Activated CD4-positive, alpha-beta T cell treated with anti-CD3 and anti-CD28 coated beads for 36 hours (primary cell): ENCODE measurements around the gene EHBP1. TPM values are rescaled to one million over a fixed set of nuclear protein-coding genes. Genes with fewer than 3 reads are reported as not detected.

ENCODE experiments used
- ATAC-seq: fragments of 200-7000 bp; cut with Tn5 transposase; one replicate; pipeline ENCODE4 v1.10.0; 2021; ENCODE audit warnings: mild to moderate bottlenecking, moderate library complexity
- CTCF ChIA-PET: fragments of 350-600 bp; sonication (Branson Sonifier 250); formaldehyde crosslinking; loops from one replicate; lab custom pipeline; 2021; ENCODE audit warnings: antibody characterized with exemption; lab: Charles Lee
- POLR2A ChIA-PET: fragments of 350-600 bp; sonication (Branson Sonifier 250); formaldehyde crosslinking; loops from one replicate; lab custom pipeline; 2021; ENCODE audit warnings: antibody characterized with exemption, inconsistent platforms; lab: Charles Lee
- DNase-seq: peaks from one replicate; pipeline ENCODE4 v3.0.0-alpha.2; 2020
- H3K27ac Mint-ChIP-seq: one replicate; pipeline ENCODE4 v1.8.0; 2021; ENCODE audit warnings: mixed read lengths
- H3K27me3 Mint-ChIP-seq: one replicate; pipeline ENCODE4 v1.8.0; 2021; ENCODE audit warnings: mixed read lengths
- H3K36me3 Mint-ChIP-seq: one replicate; pipeline ENCODE4 v1.8.0; 2021; ENCODE audit warnings: low read depth, mixed read lengths
- H3K4me1 Mint-ChIP-seq: one replicate; pipeline ENCODE4 v1.8.0; 2021; ENCODE audit warnings: mixed read lengths
- H3K4me3 Mint-ChIP-seq: one replicate; pipeline ENCODE4 v1.8.0; 2021; ENCODE audit warnings: mild to moderate bottlenecking, moderate library complexity, mixed read lengths
- H3K9me3 Mint-ChIP-seq: one replicate; pipeline ENCODE4 v1.8.0; 2021; ENCODE audit warnings: low read depth, mixed read lengths
- intact Hi-C, 2 experiments: fragments of 100-400 bp; cut with DNase I in 1 of 2; cut with micrococcal nuclease in 1 of 2; formaldehyde crosslinking; loops; one replicate each; pipeline versions ENCODE4 v1.14.2 to v1.15.1; 2022 to 2024; cut with DNase I, micrococcal nuclease
- total RNA-seq, 2 experiments: library from RNA; stranded (reverse); gene quantifications; one replicate each; pipeline ENCODE4 v1.2.3, GENCODE V29; 2021

EHBP1 gene
- total RNA-seq, 2 experiments from 2014 or later, result 27.3 to 28.5 TPM

DNA sequence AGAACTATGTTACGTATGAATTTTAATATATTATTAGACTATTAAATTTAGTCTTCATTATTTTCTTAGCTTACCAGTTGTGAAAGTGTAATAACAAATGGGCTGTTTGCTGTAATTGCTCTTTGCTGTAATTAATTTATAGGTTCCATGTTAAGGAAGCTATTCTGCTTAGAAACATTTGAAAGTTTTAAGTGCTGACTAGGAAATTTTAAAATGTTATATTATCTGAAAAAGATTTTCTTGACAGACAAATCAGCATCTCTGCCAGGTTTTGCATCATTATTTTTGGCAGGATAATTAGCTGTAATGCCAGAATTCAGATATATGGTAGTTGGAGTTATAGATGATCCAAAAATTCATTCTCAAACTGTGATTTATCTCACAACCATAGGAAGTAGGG, 387.3 kb downstream of the EHBP1 start:
- DNase-seq (no peak), ATAC-seq (no peak)
- intact Hi-C loops, result no loop called here
- no peaks in the 10 kb centered on the region for H3K36me3 Mint-ChIP-seq
- H3K4me1 Mint-ChIP-seq, result no peaks in the 10 kb centered on the region
- POLR2A ChIA-PET, result no interaction called here
- H3K27me3 Mint-ChIP-seq, result peaks cover 11% of the 10 kb centered on the region
- CTCF ChIA-PET, result interaction anchor here (1.2 kb wide), 1 partner anchor 10 kb away, joined by 3 read pairs; no protein-coding TSS in a partner anchor
- H3K4me3 Mint-ChIP-seq, result no peak overlapping the region
- H3K27ac Mint-ChIP-seq, result no peak overlapping the region
- peaks cover 3% of the 10 kb centered on the region for H3K9me3 Mint-ChIP-seq

DNA sequence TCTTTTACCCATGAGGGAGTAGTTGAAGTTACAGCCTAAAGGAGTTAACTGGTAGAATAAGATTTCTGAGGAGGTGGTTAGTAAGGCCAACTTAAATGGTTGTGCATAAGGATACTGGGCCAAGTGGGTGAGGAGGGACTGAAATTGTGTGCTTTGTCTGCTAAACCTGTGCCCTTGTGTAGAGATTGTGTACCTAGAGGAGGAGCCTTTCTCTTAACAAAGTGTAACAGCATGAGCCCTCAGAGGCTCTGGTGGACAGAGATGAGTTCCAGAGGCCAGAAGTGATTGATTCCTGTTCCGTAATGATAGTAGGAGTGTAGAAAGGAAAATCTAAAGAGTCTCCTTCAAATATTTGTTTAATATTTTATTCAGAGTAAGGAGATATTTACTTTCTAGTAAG, 388.0 kb downstream of the EHBP1 start:
- intact Hi-C loops, result no loop called here
- Mint-ChIP-seq H3K27me3 (peaks cover 11% of the 10 kb centered on the region), H3K27ac (no peak overlapping the region), H3K9me3 (peaks cover 3% of the 10 kb centered on the region), H3K4me1 (no peaks in the 10 kb centered on the region), H3K4me3 (no peak overlapping the region), H3K36me3 (no peaks in the 10 kb centered on the region)
- ATAC-seq (no peak), DNase-seq (no peak)
- ChIA-PET POLR2A (no interaction called here), CTCF (no interaction called here)

Other genes with a start within 250 kb of the EHBP1 start
- gene TMEM17, start 199.5 kb upstream of the EHBP1 start, total RNA-seq, result under 1 TPM; 0.18 to 0.25 TPM